ENCODE data around the gene GLRX2.
"Not testable (repeated sequence)": the region's sequence is repeated elsewhere in the genome, so short reads cannot be mapped to it uniquely, and the experiment has no call there.

The GLRX2 gene

DNA sequence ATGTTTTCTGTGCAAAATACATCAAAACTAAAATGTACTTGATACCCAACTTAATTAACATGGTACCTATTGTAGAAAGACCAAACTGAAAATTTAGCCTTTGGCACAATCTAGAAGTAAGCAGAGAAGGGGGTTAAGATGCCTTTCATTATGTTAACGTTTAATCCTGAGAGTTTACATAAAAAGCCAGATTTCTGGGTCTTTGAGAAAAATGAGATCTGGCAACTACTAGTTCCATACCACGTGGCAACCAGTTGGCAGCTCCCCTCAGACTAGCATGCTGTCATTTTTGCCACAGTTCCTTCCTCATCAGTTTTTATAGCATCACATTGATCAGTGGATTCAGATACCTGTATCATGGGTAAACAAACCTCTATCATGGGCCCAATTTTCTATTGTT, 44.3 kb downstream of the GLRX2 start:
- no peak for DNase-seq

GRCh38 chr1:193060406-193060805, 44.8 kb downstream of the GLRX2 start:
- DNase-seq, result no peak

GRCh38 chr1:193060115-193060403, 45.2 kb downstream of the GLRX2 start:
- DNase-seq, result no peak

- peak; percentile 95 to 98 for DNase-seq
These were observed 45.7 kb downstream of the GLRX2 start, which contains the start of the genes RO60 and UCHL5 for GRCh38 chr1:193059282-193060114. RO60 (plus strand) TSS chr1:193059612; CDS start chr1:193069055, 9,443 bp downstream. UCHL5 (minus strand) TSS chr1:193059360; CDS start chr1:193059260, 100 bp downstream.

- peak; percentile 45 to 61 for DNase-seq
These were observed 46.5 kb downstream of the GLRX2 start for GRCh38 chr1:193058529-193059281.

DNA sequence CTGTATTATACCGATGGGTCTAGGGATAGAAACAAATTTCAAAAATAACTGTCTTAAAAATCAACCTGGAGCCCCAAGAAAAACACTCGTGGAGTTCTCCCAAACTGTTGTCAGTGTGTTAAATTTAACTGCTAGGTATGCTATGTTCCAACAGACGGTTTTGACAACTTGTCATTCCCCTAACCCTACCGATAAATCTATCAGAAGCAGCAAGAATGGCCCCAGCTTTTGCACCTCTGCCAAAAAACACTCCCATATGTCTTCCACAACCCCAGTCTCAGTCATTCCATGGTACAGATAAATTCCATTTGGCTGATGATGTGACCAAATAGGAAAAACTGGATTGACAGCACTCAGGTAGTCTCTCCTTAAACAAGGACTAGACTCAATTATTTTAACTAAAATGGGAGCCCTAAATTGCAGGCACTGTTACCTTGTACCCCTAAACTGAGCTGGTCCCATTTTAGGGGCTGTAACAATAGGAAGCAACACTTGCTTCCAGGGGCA, 51.0 kb downstream of the GLRX2 start:
- DNase-seq, result no peak

GRCh38 chr1:193048913-193049312, 56.3 kb downstream of the GLRX2 start:
- not testable (repeated sequence) for DNase-seq
